ENCODE measurements around the gene VPS13D.

DNA sequence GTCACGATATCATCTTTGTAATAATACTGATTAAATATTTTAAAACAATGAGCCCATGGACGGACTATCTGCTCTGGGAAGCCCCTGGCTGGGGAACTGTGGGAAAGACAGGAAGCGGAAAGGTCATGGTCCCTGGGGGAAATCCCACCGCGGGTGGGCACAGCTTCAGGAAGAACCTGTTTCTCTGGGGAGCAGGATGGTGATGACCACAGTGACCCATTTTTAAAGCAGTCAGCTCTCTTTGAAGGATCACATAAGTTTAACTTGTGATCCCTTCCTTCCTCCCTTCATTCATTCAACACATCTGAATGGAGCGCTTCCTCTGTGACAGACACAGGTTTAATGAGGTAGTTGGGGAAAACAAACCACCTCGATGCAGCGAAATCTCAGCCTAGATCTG is 315.2 kb downstream of the VPS13D start:
- TF ChIP-seq L3MBTL2 (conservative IDR thresholded peaks at IDR 0.05) (no peak), FOXA1 (IDR thresholded peaks at IDR 0.05) (no peak), HDGF (IDR thresholded peaks at IDR 0.05; ENCODE audit: borderline replicate concordance) (no peak), ARNT (IDR thresholded peaks at IDR 0.05) (no peak), BHLHE40 (IDR thresholded peaks at IDR 0.05; ENCODE audit: borderline replicate concordance) (no peak)
